GM18951 (cell line): ENCODE data around the gene TAF15.

ENCODE experiments used
- POLR2A ChIP-seq: IDR thresholded peaks from 4 replicates; pipeline ENCODE4 v1.6.1; 2011; ENCODE audit warnings: mild to moderate bottlenecking; ENCODE audit not compliant: insufficient read length, insufficient read depth; ENCODE audit errors: extremely low read depth
- in situ Hi-C: fragments of 300-500 bp; cut with MboI; formaldehyde crosslinking; loops from one replicate; pipeline ENCODE4 v1.12.0; 2022; ENCODE audit warnings: low sequenced_read_pairs, mixed read lengths, inconsistent platforms; ENCODE audit not compliant: unreplicated experiment

Gene TAF15

GRCh38 chr17:35812456-35812855 lies 3.2 kb downstream of the TAF15 start:
- in situ Hi-C loops, result no loop called here
- no peak for TF ChIP-seq POLR2A

- no peak for TF ChIP-seq POLR2A
- in situ Hi-C loops, result no loop called here
Observed at GRCh38 chr17:35816723-35817122, 7.4 kb downstream of the TAF15 start.

GRCh38 chr17:35817196-35817595 lies 7.9 kb downstream of the TAF15 start:
- in situ Hi-C loops, result no loop called here
- no peak for TF ChIP-seq POLR2A

- in situ Hi-C loops, result no loop called here
- no peak for TF ChIP-seq POLR2A
Observed at GRCh38 chr17:35819455-35819854, 10.2 kb downstream of the TAF15 start.

- TF ChIP-seq POLR2A, result no peak
- in situ Hi-C loops, result no loop called here
Observed at GRCh38 chr17:35821308-35821707, 12.0 kb downstream of the TAF15 start.

GRCh38 chr17:35825206-35825605 lies 15.9 kb downstream of the TAF15 start:
- TF ChIP-seq POLR2A, result no peak
- in situ Hi-C loops, result no loop called here

GRCh38 chr17:35841101-35841500 lies 31.8 kb downstream of the TAF15 start:
- TF ChIP-seq POLR2A, result no peak
- in situ Hi-C loops, result no loop called here

- in situ Hi-C loops, result no loop called here
- TF ChIP-seq POLR2A, result no peak
Observed at GRCh38 chr17:35841505-35841904, 32.2 kb downstream of the TAF15 start.

- in situ Hi-C loops, result no loop called here
- no peak for TF ChIP-seq POLR2A
Observed at GRCh38 chr17:35842239-35842638, 33.0 kb downstream of the TAF15 start.

GRCh38 chr17:35843698-35844097 lies 34.4 kb downstream of the TAF15 start:
- no peak for TF ChIP-seq POLR2A
- in situ Hi-C loops, result no loop called here

- in situ Hi-C loops, result no loop called here
- no peak for TF ChIP-seq POLR2A
Observed at GRCh38 chr17:35844547-35844946, 35.3 kb downstream of the TAF15 start.

GRCh38 chr17:35846055-35846809 lies 36.9 kb downstream of the TAF15 start:
- TF ChIP-seq POLR2A, result no peak
- in situ Hi-C loops, result no loop called here

- in situ Hi-C loops, result no loop called here
- no peak for TF ChIP-seq POLR2A
Observed at GRCh38 chr17:35847006-35847405, 37.7 kb downstream of the TAF15 start.

GRCh38 chr17:35847633-35848373 lies 38.5 kb downstream of the TAF15 start:
- in situ Hi-C loops, result no loop called here
- no peak for TF ChIP-seq POLR2A
